ENCODE measurements around the gene N4BP2. TPM values are rescaled to one million over a fixed set of nuclear protein-coding genes. Genes with fewer than 3 reads are reported as not detected.

N4BP2 gene
- total RNA-seq, 4 donors from 2014 or later, result 5.5 to 9.7 (median 7.7) TPM

- Histone ChIP-seq H3K4me1 (no peaks in the 10 kb centered on the region), H3K9me3 (no peaks in the 10 kb centered on the region), H3K27ac (replicated peaks in 1 of 4) (no peak overlapping the region), H3K36me3 (no peaks in the 10 kb centered on the region), H3K27me3 (no peaks in the 10 kb centered on the region), H3K4me3 (no peak overlapping the region)
- TF ChIP-seq POLR2AphosphoS5 (IDR thresholded peaks at IDR 0.05) (no peak), EP300 (IDR thresholded peaks at IDR 0.05) (no peak), CTCF (IDR thresholded peaks at IDR 0.05) (no peak), POLR2A (IDR thresholded peaks at IDR 0.05; ENCODE audit: low read depth) (no peak)
- 86% methylated on average over 4 of the region's 4 CpGs for WGBS
- no peak for DNase-seq (ENCODE audit: extremely low spot score)
- intact Hi-C loops (cut with DNase I), result no loop called here
These were observed 125.4 kb downstream of the N4BP2 start for GRCh38 chr4:40182001-40182400.

- 88% methylated on average over 3 of the region's 3 CpGs for WGBS
- intact Hi-C loops (cut with DNase I), result no loop called here
- no peak overlapping the region for H3K27ac ChIP-seq (replicated peaks in 1 of 4)
- DNase-seq (ENCODE audit: extremely low spot score), result no peak
- no peak overlapping the region for H3K4me3 ChIP-seq
- no peaks in the 10 kb centered on the region for H3K27me3 ChIP-seq
- TF ChIP-seq POLR2AphosphoS5 (IDR thresholded peaks at IDR 0.05), result no peak
- no peaks in the 10 kb centered on the region for H3K36me3 ChIP-seq
- H3K9me3 ChIP-seq, result no peaks in the 10 kb centered on the region
- no peaks in the 10 kb centered on the region for H3K4me1 ChIP-seq
These were observed 126.3 kb downstream of the N4BP2 start for GRCh38 chr4:40182954-40183353.

GRCh38 chr4:40183615-40184411 lies 127.2 kb downstream of the N4BP2 start:
- TF ChIP-seq EP300 (IDR thresholded peaks at IDR 0.05) (no peak), CTCF (IDR thresholded peaks at IDR 0.05) (no peak), POLR2A (IDR thresholded peaks at IDR 0.05; ENCODE audit: low read depth) (no peak), POLR2AphosphoS5 (IDR thresholded peaks at IDR 0.05) (no peak)

GRCh38 chr4:40185830-40186664 lies 129.4 kb downstream of the N4BP2 start:
- no peak overlapping the region for H3K27ac ChIP-seq (replicated peaks in 1 of 4)
- no peaks in the 10 kb centered on the region for H3K4me1 ChIP-seq
- TF ChIP-seq POLR2AphosphoS5 (IDR thresholded peaks at IDR 0.05) (no peak), EP300 (IDR thresholded peaks at IDR 0.05) (no peak), CTCF (IDR thresholded peaks at IDR 0.05) (no peak), POLR2A (IDR thresholded peaks at IDR 0.05; ENCODE audit: low read depth) (no peak)
- H3K9me3 ChIP-seq, result no peaks in the 10 kb centered on the region
- no peaks in the 10 kb centered on the region for H3K27me3 ChIP-seq
- 88% methylated on average over 5 of the region's 5 CpGs for WGBS
- intact Hi-C loops (cut with DNase I), result no loop called here
- H3K4me3 ChIP-seq, result no peak overlapping the region
- H3K36me3 ChIP-seq, result no peaks in the 10 kb centered on the region
- no peak for DNase-seq (ENCODE audit: extremely low spot score)

More at GRCh38 chr4:40183615-40184411, 127.2 kb downstream of the N4BP2 start:
- intact Hi-C loops (cut with DNase I), result no loop called here
- Histone ChIP-seq H3K9me3 (no peaks in the 10 kb centered on the region), H3K36me3 (no peaks in the 10 kb centered on the region), H3K4me3 (no peak overlapping the region), H3K4me1 (no peaks in the 10 kb centered on the region), H3K27me3 (no peaks in the 10 kb centered on the region), H3K27ac (replicated peaks in 1 of 4) (no peak overlapping the region)
- no peak for DNase-seq (ENCODE audit: extremely low spot score)
- 89% methylated on average over 12 of the region's 12 CpGs for WGBS

- Histone ChIP-seq H3K9me3 (no peaks in the 10 kb centered on the region), H3K27ac (replicated peaks in 1 of 4) (no peak overlapping the region), H3K4me3 (no peak overlapping the region), H3K27me3 (no peaks in the 10 kb centered on the region), H3K4me1 (no peaks in the 10 kb centered on the region), H3K36me3 (no peaks in the 10 kb centered on the region)
- no peak for TF ChIP-seq POLR2AphosphoS5 (IDR thresholded peaks at IDR 0.05)
- no peak for TF ChIP-seq EP300 (IDR thresholded peaks at IDR 0.05)
- TF ChIP-seq CTCF (IDR thresholded peaks at IDR 0.05), result no peak
- TF ChIP-seq POLR2A (IDR thresholded peaks at IDR 0.05; ENCODE audit: low read depth), result no peak
- intact Hi-C loops (cut with DNase I), result no loop called here
- 100% methylated on average over 1 of the region's 1 CpG for WGBS
- DNase-seq (ENCODE audit: extremely low spot score), result no peak
These were observed 130.0 kb downstream of the N4BP2 start for GRCh38 chr4:40186665-40187014.

Measured in esophagus muscularis mucosa (tissue), 4 donors.